ENCODE data around the gene RAB10.

- TF ChIP-seq POLR2A (IDR thresholded peaks at IDR 0.05) (no peak), POLR2AphosphoS5 (IDR thresholded peaks at IDR 0.05) (no peak), CTCF (IDR thresholded peaks at IDR 0.05) (no peak), EP300 (IDR thresholded peaks at IDR 0.05) (no peak)
These were observed 20.9 kb downstream of the RAB10 start for GRCh38 chr2:26054598-26055348.
